ENCODE data around the gene SASH1. TPM values are rescaled to one million over a fixed set of nuclear protein-coding genes. Genes with fewer than 3 reads are reported as not detected.
A peak's percentile ranks its signal among the peaks of the same experiment; 100 is the strongest.

SASH1 gene
- total and polyA plus RNA-seq, 2 donors (not counting 3 experiments of a cell fraction or from before 2014, with no cell fraction given) = 18.5 to 103 TPM

DNA sequence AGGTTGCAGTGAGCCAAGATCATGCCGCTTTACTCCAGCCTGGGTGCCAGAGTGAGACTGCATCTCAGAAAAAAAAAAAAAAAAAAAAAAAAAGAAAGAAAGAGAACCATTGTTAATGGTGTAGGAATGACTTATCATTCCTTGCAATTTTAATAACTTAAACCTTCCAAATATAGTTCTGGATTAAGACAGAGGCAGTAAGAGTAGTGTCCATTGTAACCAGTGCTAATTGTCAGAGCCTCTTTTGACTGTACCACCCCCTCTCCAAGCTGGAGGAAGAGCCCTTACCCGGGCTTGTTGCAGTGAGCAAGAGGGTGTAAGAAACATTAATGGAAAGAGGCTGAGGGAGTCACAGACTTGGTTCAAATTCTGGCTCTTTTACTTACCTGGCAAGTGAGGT, 53.8 kb downstream of the SASH1 start:
- peak overlapping the region; percentile 76 for H3K9ac ChIP-seq (replicated peaks; ENCODE audit: extremely low read depth, insufficient read depth, low read length)
- DNase-seq (ENCODE audit: low read depth, low spot score) (no peak), FAIRE-seq (no peak)
- no peak overlapping the region for H2AFZ ChIP-seq (ENCODE audit: low read depth, low read length)
- dilution Hi-C loops (cut with MboI; ENCODE audit: extremely low pct_ligation_motif_present, low sequenced_read_pairs) (no loop called here), intact Hi-C loops (cut with micrococcal nuclease) (no loop called here)
- peak overlapping the region in 1 of 3 experiments; percentile 31 for H3K4me3 ChIP-seq (replicated peaks in 1 of 3; ENCODE audit: insufficient read depth in 1 of 3, low read depth in 1 of 3, low read length in 3 of 3)
- H3K27ac ChIP-seq (ENCODE audit: insufficient read depth, low read depth, low read length) = peak overlapping the region; percentile 98
- CTCF ChIA-PET = interaction anchor here (0.6 to 1.4 kb wide), 7 partner anchors 10 to 68 kb away, joined by 3 to 6 read pairs (median 4); no protein-coding TSS in a partner anchor
- BruUV-seq (replicated peaks) = no TSS peak
- POLR2A ChIA-PET = no interaction called here
- no peaks in the 10 kb centered on the region for H3K9me3 ChIP-seq (replicated peaks; ENCODE audit: control insufficient read depth, insufficient read depth, low read length)
- no peaks in the 10 kb centered on the region for H3K27me3 ChIP-seq (ENCODE audit: control insufficient read depth in 2 of 2, insufficient read depth in 2 of 2, low read length in 2 of 2)
- no peaks in the 10 kb centered on the region for H4K20me1 ChIP-seq (replicated peaks; ENCODE audit: control insufficient read depth, extremely low read depth, insufficient read depth, low read length)
- H3K9me1 ChIP-seq (replicated peaks; ENCODE audit: control insufficient read depth, extremely low read depth, insufficient read depth, low read length) = no peaks in the 10 kb centered on the region
- peaks cover 2 to 3% of the 10 kb centered on the region in 2 experiments for H3K36me3 ChIP-seq (ENCODE audit: control insufficient read depth in 2 of 2, extremely low read depth in 1 of 2, insufficient read depth in 2 of 2, low read length in 2 of 2)
- H3K4me2 ChIP-seq (ENCODE audit: insufficient read depth, low read length) = peak overlapping the region; percentile 60
- TF ChIP-seq EZH2 (IDR thresholded peaks at IDR 0.05; ENCODE audit: borderline replicate concordance, low read depth, low read length, severe bottlenecking) (no peak), JUN (IDR thresholded peaks at IDR 0.05; ENCODE audit: borderline replicate concordance, insufficient read depth, insufficient read length, low read depth) (no peak)
- TF ChIP-seq, protein P1, sequence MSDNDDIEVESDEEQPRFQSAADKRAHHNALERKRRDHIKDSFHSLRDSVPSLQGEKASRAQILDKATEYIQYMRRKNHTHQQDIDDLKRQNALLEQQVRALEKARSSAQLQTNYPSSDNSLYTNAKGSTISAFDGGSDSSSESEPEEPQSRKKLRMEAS (IDR thresholded peaks at IDR 0.05; ENCODE audit: insufficient read depth, insufficient read length) = no peak
- peaks cover 41% of the 10 kb centered on the region for H3K4me1 ChIP-seq (ENCODE audit: control insufficient read depth, extremely low read depth, insufficient read depth, low read length)
- H3K79me2 ChIP-seq (ENCODE audit: control insufficient read depth, insufficient read depth, low read length) = peaks cover 85% of the 10 kb centered on the region

DNA sequence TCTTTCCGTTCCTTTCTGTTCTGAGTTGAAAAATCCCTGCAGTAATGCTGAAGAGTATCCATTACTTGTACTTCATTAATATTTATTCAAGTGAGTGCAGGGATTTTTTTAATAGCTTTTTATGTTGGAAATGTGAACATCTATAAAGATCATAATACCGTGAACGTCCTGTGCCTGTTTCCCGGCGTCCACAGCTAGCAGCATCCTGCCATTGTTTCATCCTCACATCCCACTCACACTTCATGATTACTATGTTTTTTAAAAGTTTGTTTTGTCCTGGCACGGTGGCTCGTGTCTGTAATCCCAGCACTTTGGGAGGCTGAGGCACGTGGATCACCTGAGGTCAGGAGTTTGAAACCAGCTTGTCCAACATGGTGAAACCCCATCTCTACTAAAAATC, 54.3 kb downstream of the SASH1 start:
- TF ChIP-seq, protein P1 (IDR thresholded peaks at IDR 0.05; ENCODE audit: insufficient read depth, insufficient read length) = no peak
- TF ChIP-seq JUN (IDR thresholded peaks at IDR 0.05; ENCODE audit: borderline replicate concordance, insufficient read depth, insufficient read length, low read depth) (no peak), EZH2 (IDR thresholded peaks at IDR 0.05; ENCODE audit: borderline replicate concordance, low read depth, low read length, severe bottlenecking) (no peak), GATA2 (IDR thresholded peaks at IDR 0.05; ENCODE audit: insufficient read depth, insufficient read length, low read depth, low read length) (no peak)
- TF ChIP-seq, protein P2, sequence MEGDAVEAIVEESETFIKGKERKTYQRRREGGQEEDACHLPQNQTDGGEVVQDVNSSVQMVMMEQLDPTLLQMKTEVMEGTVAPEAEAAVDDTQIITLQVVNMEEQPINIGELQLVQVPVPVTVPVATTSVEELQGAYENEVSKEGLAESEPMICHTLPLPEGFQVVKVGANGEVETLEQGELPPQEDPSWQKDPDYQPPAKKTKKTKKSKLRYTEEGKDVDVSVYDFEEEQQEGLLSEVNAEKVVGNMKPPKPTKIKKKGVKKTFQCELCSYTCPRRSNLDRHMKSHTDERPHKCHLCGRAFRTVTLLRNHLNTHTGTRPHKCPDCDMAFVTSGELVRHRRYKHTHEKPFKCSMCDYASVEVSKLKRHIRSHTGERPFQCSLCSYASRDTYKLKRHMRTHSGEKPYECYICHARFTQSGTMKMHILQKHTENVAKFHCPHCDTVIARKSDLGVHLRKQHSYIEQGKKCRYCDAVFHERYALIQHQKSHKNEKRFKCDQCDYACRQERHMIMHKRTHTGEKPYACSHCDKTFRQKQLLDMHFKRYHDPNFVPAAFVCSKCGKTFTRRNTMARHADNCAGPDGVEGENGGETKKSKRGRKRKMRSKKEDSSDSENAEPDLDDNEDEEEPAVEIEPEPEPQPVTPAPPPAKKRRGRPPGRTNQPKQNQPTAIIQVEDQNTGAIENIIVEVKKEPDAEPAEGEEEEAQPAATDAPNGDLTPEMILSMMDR (IDR thresholded peaks at IDR 0.05; ENCODE audit: extremely low read depth in 1 of 2, insufficient read depth in 1 of 2, low read depth in 1 of 2, low read length in 2 of 2) = no peak
- peaks cover 2 to 3% of the 10 kb centered on the region in 2 experiments for H3K36me3 ChIP-seq (ENCODE audit: control insufficient read depth in 2 of 2, extremely low read depth in 1 of 2, insufficient read depth in 2 of 2, low read length in 2 of 2)
- H3K4me3 ChIP-seq (replicated peaks in 1 of 3; ENCODE audit: insufficient read depth in 1 of 3, low read depth in 1 of 3, low read length in 3 of 3) = peak overlapping the region in 1 of 3 experiments; percentile 31
- dilution Hi-C loops (cut with MboI; ENCODE audit: extremely low pct_ligation_motif_present, low sequenced_read_pairs) = no loop called here
- BruUV-seq (replicated peaks) = no TSS peak
- H3K27me3 ChIP-seq (ENCODE audit: control insufficient read depth in 2 of 2, insufficient read depth in 2 of 2, low read length in 2 of 2) = no peaks in the 10 kb centered on the region
- DNase-seq (ENCODE audit: low read depth, low spot score) (peak; percentile 85), FAIRE-seq (peak; percentile 94)
- ChIA-PET CTCF (interaction anchor here (0.6 to 1.4 kb wide), 6 partner anchors 10 to 29 kb away, joined by 3 to 4 read pairs (median 4); no protein-coding TSS in a partner anchor), POLR2A (no interaction called here)
- no peak overlapping the region for H2AFZ ChIP-seq (ENCODE audit: low read depth, low read length)
- no peaks in the 10 kb centered on the region for H4K20me1 ChIP-seq (replicated peaks; ENCODE audit: control insufficient read depth, extremely low read depth, insufficient read depth, low read length)
- H3K9me1 ChIP-seq (replicated peaks; ENCODE audit: control insufficient read depth, extremely low read depth, insufficient read depth, low read length) = no peaks in the 10 kb centered on the region
- H3K79me2 ChIP-seq (ENCODE audit: control insufficient read depth, insufficient read depth, low read length) = peaks cover 87% of the 10 kb centered on the region
- peak overlapping the region; percentile 76 for H3K9ac ChIP-seq (replicated peaks; ENCODE audit: extremely low read depth, insufficient read depth, low read length)
- intact Hi-C loops (cut with micrococcal nuclease) = no loop called here
- H3K4me2 ChIP-seq (ENCODE audit: insufficient read depth, low read length) = peak overlapping the region; percentile 60
- no peaks in the 10 kb centered on the region for H3K9me3 ChIP-seq (replicated peaks; ENCODE audit: control insufficient read depth, insufficient read depth, low read length)
- H3K4me1 ChIP-seq (ENCODE audit: control insufficient read depth, extremely low read depth, insufficient read depth, low read length) = peaks cover 41% of the 10 kb centered on the region
- peak overlapping the region; percentile 98 for H3K27ac ChIP-seq (ENCODE audit: insufficient read depth, low read depth, low read length)

Data from endothelial cell of umbilical vein (primary cell).